ENCODE results near the gene WRAP73.

The WRAP73 gene

DNA sequence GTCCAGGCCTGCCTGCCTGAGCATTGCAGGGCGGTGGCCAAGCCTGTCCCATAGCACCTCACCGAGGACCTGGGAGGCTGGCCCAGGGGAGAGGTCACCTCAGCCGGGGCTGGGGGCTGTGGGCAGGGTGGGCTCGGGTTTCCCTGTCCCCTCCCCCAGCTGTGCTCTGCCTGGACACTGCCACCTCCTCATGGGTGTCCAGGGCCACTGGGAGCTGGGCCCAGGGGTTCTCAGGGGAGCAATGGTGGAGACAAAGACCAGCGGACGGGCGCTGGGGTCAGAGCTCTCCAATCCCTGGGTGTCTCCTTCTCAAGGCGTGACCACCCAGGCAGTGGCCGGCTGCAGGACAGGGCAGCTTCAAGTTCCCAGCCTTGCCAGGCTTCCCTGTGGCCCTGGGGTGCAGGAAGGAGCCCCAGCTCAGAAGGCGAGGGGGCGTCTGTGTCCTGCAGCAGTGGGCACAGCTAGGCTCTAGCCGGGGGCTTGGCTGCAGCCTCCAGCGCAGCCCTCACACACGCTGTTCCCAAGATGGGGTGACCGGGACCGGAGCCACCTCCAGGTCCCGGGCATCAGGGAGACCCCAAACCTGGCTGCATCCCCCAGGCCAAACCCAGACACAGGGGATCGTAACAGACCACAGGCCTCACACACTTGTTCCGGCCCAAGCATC, 31.5 kb upstream of the WRAP73 start:
- no peak for DNase-seq

DNA sequence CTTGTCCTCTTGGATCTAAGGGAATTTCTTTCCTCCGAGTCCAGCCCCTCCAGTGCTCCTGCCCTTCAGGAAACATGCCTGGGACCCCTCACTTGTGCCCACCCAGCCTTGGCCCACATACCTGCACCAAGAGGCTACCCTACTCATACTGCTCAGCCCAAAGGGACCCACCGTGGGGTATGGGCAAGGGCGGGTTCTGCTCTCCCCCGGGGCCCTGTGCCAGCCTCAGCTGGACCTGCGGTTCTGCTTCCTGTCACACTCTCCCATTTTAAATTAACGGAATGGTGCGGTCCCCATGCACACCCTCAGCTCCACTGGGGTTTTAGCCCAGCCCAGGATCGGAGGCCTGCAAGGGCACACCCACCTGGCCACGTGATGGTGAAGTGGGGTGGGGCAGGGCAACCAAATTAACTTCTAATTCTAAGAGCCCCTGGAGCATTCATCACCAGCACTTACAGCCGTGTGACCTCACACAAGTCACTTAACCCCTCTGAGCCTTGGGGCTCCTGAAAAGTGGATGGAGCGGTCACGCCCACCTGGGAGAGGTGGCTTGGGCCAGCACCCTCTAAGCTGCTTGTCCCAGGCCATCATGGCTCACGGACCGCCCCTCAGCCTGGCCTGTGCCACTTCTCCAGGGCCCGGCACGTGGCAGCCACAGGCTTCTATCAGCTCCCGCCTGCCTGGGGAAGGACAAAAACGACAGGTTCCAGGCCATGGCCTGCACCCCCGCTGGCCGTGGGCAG, 30.8 kb upstream of the WRAP73 start:
- DNase-seq: no peak

DNA sequence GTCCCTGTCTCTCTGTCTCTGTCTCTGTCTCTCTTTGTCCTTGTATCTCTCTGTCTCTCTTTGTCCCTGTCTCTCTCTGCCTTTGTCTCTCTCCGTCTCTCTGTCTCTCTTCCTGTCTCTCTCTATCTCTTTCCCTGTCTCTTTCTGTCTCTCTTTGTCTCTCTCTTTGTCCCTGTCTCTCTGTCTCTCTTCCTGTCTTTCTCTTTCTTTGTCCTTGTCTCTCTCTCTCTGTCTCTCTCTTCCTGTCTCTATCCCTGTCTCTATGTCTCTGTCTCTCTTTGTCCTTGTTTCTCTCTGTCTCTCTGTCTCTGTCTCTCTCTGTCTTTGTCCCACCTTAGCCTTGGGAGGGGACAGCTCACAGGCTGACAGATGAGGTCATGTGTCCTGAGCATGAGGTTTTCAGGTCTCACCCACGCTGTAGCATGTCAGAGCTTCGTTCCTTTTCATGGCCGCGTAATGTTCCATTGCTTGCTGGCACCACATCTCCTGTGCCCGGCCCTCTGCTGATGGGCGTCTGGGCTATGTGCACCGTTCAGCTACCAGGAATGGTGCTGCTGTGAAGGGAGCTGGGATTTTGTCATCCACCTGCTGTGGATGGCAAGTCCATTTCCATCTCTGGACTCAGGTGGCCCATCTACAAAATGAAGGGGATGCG, 30.0 kb upstream of the WRAP73 start:
- no peak for DNase-seq

DNA sequence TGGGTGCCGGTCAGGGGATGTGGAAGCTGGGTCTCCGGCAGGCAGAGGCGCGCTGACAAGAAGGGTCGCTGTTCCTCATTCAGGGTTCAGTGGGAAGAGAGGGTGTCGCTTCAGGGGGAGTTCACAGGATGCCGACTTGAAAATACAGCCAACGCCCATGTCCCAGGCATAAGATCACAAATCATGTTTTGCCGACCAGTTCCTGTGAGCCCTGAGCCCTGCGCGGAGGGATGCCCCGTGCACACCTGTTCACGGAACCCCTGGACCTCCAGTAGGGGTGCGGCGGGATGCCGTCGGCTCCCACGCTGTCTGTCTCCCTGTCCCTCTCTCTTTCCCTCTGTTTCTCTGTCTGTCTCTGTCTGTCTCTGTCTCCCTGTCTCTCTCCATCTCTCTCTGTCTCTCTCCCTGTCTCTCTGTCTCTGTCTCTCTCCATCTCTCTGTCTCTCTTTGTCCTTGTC, 29.2 kb upstream of the WRAP73 start:
- no peak for DNase-seq

DNA sequence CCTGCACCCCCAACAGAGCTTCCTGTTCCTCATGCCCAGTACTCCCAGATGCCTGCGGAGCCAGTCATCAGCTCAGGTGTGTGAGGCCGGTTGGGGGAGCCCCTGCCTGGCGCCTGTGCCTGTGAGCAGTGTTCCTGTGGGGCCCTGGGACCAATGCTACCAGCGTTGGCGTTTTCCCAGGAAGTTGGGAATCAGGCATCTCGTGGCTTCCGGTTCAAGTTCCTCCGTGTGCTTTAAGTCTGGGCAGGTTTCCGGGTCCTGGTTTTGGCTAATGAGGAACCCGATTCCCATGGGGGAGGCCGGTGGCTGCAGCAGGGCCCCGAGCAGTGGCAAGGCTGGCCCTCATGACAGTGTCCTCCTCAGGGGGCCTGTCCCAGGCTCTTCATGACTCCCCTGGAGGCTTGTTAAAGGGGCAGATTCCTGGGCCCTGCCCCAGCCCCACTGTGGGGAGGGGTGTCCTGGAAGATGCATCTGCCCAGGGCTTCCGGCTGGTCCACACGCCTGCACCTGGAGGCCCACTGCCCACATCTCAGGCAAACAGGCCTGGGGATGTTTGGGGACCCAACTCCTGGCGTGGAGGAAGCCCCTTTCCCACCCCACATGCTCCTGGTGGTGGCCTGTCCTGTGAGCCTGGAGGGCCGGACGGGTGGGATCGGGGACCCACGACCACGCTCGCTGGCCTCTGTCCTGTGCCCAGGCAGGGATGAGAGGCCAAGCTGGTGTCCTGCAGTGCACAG, 28.6 kb upstream of the WRAP73 start:
- DNase-seq: no peak

DNA sequence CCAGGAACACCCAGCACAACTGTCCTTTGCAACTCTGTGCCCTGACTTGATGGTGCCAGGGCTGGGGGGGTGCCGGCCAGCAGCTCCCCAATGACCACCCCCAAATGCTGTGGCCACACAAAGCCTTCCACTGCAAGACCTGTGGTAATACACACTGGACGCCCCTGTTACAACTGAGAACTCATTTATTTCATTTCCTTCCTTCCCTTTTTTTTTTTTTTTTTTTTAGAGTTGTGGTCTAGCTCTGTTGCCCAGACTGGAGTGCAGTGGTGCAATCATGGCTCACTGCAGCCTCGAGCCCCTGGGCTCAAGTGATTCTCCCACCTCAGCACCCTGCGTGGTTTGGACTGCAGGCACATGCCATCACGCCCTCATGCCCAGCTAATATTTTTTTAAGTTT, 27.6 kb upstream of the WRAP73 start:
- no peak for DNase-seq

DNA sequence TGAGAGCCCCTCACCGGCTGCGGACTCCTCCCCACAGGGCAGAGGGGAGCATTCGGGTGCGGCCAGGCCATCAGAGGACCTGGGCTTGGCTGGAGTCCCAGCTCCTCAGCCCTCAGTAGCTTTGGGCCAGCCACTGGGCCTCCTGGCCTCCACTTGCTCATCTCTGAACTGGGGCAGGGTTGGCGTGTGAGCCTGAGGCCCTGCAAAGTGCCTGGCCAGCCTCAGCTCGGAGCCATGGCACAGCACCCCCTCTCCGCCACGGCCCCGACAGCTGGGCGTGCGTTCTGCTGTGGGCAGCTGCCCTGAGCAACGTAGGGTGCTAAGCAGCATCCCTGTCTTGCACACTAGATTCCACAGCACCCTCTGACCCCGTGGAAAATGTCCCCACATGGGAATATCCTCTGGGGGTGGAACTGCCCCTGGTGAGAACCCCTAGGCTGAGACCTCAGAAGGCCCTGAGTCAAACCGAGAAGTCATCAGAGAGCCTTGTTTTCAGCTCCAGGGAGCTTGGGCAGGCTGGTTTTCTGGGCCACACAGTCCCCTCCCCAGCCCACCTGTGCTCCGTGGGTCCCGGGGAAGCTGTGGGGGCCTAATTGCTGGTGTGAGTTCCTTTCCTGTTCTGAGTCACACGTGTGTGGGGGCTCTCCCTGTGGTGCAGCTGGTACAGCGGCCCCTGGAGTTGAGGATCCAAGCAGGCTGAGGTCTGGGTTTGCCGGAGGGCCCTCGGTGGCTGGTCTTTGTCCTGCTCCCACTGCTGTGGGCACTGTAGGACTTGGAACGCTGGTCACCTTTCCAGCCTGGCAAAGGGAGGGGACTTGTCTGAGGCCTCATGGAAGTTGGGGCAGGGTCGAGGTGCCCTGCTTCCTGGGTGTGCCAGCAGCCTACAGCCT, 26.9 kb upstream of the WRAP73 start:
- DNase-seq: no peak

DNA sequence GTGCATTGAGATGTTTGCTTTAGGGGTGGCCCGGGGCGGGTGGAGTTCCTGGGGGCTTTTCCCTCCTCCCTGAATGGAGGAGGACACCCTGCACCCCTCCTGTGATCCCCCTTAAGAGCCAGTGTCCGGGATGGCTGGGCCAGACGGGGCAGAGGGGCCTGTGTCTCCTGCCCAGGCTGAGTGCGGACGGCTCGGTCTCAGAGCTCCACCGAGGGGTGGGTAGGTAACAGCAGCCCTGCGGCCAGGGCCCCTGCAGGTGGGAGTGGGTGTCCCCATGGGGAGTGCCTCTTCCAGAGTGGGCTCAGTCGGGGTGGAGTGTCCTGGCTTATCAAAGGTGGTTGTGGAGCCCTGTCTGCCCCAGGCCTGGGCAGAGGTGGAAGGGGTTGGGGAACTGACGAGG, 25.5 kb upstream of the WRAP73 start:
- DNase-seq: no peak

DNA sequence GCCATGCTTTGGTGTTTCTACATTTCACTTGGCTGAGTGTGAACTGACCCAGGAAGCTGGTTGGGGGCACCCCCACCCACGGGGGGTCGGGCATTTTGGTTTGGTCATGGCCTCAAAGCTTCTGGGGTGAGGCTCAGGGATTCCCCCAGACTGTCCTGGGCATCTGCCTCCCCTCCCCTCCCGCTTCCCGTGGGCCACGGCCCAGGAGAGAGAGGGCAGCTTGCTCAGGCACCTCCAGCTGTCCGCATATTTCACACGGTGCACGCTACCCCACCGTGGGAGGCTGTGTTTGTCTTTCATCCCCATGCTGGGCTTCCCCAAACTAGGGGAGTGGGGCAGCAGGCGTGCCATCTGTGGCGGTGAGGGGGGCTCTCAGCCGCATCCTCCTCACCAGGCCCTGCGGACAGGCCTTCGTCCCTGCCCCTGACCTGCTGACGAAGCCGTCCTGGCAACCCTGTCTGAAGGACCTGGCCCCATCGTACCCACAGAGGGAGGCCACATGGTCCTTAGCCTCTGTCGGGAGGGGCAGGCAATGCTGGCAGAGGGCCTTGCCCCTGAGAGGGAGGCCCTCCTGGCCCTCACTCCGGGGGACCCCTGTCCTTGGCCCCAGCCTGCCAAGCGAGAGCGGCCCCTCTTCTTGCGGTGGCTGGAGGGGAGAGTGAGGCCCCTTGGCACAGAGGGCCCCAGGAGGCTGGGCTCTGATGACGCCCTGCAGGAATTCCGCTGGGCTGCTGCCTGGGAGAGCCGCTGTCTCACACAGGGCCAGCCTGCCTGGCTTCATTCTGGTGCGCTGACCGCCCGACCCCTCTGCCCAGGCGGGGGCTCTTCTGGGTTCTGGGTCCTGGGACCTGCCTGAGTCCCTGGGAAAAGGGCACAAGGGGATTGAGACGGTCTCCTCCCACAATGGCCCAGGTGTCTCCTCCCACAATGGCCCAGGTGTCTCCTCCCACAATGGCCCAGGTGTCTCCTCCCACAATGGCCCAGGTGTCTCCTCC, 24.5 kb upstream of the WRAP73 start:
- DNase-seq: no peak

DNA sequence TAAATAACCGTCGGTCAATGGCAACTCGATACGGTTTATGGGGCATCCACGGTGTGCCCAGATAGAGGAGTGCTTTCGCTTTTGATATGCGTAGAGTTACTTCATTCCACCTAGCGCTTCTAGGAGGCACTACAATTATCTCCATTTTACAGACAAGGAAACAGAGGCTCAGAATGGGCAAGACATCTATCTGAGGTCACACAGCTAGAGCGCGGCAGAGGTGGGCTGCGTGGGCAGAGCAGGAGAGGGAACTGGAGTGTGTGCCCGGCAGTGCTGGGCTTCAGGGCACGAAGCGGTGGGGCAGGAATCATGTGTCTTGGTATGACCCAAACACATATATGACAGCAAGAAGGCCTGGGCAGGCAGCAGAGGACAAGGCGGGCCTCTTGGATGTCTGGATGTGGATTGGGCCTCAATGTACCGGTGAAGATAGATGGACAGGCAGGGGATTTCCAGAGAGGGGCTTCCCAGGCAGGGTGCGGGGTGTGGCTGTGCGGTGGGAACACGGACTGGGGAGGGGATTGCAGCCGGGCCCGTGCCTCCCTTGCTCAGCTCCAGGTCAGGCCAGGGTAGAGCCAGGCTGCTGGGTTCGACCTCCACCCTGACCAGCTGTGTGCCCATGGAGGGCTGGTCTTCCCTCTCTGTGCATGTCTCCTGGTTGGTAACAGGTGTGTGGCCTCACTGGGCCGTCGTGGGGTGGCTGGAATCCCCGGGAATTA, 23.6 kb upstream of the WRAP73 start:
- DNase-seq: no peak

DNA sequence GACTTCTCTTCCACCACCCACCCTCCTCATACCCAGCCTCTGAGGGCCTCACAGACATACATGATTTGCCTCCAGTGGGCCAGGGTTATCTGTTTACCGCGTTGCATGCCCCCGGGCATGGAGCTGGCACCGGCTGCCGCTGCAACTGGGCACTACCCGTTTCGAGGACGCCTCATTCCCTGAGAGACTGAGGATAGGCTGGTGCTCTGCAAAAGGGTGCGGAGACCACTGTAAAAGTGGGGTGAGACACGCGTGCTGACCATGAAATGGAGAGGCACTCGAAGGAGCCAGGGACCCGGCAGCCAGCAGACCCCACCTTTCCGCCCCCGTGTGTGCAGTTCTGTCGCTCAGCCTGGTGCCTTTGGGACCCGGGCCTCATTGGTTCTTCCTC, 23.1 kb upstream of the WRAP73 start:
- DNase-seq: no peak

DNA sequence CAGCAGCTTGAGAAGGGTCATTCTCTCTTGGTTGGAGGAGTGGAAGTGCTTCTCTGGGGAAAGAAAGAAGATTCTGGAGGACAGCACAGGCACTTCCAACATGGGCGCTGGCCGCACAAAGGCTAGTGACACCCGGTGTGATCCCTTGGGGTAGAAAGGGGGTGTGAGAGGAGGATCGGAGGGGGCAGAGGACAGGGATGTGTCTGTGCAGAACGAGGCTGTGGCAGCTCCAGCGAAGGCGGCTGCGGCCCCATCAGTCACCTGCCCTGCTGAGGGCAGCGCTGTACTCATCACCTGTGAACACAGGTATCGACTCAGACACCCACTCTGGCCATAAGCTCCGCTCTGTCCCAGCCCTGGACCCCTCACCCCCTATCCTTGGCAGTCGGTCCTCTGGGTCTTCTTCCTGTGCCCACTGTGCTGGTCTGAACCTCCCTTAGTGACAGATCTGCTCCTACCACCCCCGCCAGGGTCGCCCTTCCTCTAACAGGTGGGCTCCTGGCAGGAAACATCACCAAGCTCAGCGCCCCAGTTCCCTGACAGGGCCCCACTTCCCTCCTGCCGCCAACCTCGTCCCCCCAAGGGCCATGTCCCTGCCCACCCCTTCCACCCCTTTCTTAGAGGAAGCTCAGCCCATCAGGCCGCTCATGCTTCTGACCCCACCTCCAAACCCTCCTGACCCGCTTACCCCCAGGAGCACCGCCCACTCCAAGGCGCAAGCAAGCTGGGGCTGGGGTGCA, 22.5 kb upstream of the WRAP73 start:
- no peak for DNase-seq

DNA sequence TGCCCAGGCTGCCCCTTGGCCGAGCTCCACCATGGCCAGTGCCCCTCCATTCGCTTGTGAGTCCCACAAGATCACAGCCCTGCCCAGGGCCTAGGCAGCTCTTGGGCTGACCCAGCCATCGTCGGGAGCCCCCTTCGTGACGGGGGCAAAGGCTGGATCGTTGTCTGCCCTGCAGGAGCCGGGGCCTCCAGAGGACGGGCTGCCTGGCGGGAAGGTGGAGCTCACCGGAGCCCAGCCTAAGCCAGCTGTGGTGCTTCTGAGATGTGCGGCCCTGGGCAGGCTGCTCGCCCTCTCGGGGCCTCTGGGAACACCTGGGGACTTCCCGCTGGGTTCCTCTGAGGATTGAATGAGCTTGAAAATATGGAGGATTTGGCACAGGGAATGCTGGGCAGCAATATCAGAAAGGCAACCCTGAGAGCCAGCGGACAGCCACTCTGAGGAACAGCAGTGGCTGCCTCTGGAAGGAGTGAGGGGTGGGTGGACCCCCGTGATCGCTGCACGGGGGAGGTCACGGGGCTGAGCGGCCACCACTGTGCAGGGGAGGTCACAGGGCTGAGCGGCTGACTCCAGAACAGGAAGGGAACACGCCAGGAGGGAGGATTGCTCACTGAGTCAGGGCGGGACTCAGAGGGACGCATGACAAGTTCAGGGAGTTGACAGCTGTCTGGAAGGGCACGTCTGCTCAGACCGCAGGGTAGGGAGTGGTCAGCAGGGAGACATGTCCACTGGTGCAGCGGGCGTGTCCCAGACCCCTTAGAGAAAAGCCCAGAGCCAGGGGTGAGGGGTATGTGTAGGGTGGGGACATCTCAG, 21.7 kb upstream of the WRAP73 start:
- DNase-seq: no peak

DNA sequence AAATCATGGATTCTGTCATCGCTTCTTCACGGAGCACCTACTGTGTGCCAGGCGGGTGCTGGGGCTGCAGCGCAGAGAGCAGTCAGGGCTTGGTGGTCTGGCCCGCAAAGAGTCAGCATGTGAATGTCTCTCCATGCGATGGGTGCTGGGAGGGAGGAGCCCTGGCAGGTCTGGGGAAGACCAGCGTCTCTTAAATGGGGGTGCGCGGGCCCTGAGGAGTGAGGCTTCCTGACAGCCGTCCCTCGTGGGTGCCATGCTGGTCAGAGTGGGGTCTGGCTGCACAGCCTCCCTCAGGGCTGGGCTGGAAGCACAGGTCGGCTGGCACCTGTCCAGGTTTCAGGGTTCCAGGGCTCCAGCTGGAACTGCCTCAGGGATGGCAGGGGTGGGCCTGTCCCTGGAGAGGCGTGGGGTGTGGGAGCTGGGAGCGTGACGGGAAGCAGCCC, 20.9 kb upstream of the WRAP73 start:
- DNase-seq: no peak

DNA sequence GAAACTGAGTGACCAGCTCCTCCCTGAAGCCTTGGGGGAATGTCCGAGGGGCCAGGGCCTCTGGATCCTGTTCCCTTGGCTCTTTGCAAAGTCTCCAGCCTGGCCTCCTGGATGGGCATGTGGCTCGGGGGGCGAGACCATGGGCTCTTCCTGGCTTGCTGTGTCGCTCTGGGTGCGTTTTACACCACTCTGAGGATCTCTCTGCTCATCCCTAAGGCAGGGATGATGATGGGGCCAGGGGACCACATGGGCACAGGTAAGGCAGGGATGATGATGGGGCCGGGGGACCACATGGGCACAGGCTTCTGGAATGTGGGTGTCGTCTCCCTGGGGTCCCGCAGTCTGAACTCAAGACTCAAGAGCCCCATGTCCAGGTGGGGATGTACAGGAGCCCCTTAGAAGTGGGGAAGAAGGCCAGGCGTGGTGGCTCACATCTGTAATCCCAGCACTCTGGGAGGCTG, 20.1 kb upstream of the WRAP73 start:
- no peak for DNase-seq

DNA sequence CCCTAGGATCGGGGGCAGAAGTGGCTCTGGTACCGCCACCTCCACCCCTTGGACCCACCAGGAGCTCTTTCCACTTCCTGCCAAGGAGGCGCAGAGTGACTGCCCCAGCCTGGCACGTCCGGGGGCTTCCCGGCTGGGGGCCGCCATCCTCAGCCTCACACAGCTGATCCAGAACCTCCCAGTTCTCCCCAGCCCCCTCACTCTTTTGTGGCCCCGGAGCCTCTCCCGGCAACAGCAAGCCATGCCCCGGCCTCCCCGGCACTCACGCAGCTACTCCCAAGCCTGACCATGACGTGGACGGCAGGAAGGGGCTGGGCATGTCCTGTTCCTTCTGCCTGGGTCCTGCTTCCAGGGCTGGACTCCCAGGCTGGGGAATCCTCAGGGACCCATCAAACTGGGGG, 19.5 kb upstream of the WRAP73 start:
- no peak for DNase-seq

DNA sequence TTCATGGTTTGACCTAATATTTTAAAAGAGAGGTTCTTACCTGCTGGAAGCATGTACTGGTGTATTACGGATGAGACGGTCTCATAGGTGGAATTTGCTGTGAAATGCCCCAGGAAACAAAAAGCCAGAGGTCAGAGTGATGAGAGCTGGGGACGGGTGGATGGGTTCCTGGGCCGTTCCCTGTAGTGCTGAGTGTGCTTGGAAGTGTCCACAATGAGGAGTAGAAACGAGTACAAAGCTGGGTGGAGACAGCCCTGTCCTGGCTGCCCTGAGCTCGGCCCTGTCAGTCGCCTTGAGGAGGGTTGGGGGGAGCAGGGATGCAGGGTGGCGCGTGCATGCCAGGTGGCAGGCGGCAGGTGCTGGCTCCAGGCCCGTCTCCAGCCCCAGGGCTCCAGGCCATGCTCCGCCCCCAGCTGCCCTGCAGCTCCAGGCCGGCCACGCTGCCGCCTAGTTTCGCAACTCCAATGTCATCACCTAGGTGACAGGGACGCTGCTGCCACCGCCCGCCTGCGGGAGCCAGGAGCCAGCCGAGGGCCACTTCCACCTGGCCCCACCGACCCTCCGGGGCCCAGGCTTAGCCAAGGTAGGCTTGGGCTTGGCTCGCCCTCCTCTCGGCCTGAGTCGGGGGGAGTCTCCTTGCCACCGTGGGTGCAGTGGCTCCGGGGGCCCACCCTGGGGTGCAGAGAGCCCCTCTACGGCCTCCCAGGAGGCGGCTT, 18.8 kb upstream of the WRAP73 start:
- DNase-seq: no peak

DNA sequence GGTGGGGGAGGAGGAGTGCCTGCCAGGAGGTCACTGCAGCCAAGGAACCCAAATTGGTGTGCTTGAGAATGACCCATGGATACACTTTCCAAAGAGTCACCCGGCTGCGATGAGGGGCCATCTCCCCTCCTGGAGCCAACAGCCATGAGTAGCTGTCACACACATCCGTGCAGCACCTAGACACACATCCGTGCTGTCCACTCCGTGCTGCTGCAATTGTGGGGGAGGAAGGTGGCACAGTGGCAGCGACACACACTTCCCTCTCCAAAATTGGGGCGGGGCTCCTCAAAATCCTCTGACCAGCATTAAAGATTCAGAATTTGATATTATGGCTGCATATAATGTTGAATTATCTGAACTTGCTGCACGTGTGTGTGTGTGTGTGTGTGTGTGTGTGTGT, 18.2 kb upstream of the WRAP73 start:
- DNase-seq: no peak
